Islet precursor cell (in vitro differentiated cells): ENCODE data around the gene MTCL1.

Experiments used
- DNase-seq: peaks from one replicate; pipeline ENCODE4 v3.0.0-alpha.2; 2018

The MTCL1 gene

GRCh38 chr18:8841781-8842485 is 136.6 kb downstream of the MTCL1 start:
- no peak for DNase-seq

DNA sequence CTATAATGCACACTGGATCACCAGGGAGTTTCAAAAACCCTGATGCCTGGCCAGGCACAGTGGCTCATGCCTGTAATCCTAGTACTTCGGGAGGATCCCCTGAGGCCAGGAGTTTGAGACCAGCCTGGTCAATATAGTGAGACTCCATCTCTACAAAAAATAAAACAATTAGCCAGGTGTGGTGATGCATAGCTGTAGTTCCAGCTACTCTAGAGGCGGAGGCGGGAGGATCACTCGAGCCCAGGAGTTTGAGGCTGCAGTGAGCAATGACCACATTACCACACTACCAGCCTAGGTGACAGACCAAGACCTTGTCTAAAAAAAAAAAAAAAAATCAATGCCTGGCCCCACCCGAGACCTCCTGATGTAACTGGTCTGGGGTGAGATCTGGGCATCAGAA is 137.2 kb downstream of the MTCL1 start:
- DNase-seq: no peak

- no peak for DNase-seq
These were observed 137.6 kb downstream of the MTCL1 start for GRCh38 chr18:8843005-8843404.

GRCh38 chr18:8844721-8845148 is 139.4 kb downstream of the MTCL1 start:
- DNase-seq: no peak

DNA sequence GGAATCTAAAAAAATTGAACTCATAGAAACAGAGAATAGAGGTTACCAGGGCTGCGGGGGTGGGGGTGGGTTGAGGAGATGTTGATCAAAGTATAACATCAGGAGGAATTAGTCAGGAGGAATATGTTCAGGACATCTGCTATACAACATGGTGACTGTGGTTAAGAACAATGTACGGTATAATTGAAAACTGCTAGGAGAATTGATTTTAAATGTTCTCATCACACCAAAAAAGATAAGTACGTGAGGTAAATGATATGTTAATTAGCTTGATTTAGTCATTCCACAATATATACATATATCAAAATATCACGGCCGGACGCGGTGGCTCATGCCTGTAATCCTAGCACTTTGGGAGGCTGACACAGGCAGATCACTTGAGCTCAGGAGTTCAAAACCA is 140.2 kb downstream of the MTCL1 start:
- no peak for DNase-seq

- DNase-seq: peak; percentile 25
These were observed 141.9 kb downstream of the MTCL1 start for GRCh38 chr18:8847066-8847755.

- peak; percentile 42 for DNase-seq
These were observed 142.5 kb downstream of the MTCL1 start for GRCh38 chr18:8847900-8848299.

DNA sequence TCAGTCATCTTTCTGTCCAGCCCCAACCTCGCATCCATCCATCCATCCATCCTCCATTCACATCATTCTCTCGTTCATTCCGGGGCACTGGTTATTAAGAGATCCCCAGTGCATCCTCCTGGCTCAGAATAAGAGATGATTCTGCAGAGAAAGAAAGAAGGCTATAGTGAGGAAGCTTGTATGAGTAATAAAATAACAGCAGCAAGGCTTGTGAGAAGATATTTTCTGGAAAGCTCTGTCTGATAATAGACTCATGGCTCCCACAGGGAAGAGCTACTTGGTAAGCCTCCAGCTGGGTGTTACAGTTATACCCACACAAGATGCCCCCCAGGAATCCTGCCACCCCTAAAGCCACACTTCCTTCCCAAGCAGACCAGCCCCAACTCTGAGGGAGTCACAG is 143.2 kb downstream of the MTCL1 start:
- peak; percentile 32 for DNase-seq

GRCh38 chr18:8849696-8850095 is 144.3 kb downstream of the MTCL1 start:
- DNase-seq: no peak

DNA sequence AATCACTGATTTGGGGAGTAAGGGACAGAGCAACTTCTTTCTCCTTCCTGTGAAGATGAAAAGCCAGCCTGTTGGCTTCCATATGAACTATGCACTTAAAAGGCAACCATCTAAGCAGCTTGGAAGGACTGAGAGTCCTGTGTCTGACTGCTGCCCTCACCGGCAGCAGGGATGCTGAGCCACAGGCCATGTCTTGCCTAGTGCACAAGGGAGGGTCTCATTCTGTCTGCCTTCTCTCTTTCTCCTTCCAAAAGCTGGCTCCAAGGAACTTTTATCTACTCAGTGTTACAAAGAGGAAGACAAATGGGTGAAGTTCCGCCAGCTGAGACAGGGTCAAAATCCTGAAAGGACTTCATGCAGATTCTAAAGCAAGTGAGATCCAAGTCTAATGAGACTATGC is 146.3 kb downstream of the MTCL1 start:
- DNase-seq: no peak

- no peak for DNase-seq
These were observed 149.2 kb downstream of the MTCL1 start for GRCh38 chr18:8854550-8854949.

DNA sequence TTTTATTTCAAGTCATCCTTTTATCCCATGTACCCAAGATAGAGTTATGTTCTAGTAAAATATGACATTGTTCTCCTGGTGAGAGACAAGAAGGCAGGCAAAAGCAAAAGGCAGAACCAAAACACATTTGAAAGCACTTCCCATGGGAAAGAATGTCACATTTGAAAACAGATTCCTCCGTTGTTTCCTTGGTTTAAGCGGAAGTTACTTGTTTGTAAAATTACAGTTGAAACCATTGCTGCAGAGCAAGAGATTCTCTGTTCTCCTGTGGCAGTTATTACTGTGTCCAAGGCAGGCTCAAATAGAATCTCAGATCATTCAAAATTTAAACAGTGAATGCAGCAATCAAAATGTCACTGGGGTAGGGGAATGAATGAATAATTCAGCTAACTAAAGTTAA is 149.6 kb downstream of the MTCL1 start:
- DNase-seq: no peak

- no peak for DNase-seq
These were observed 150.9 kb downstream of the MTCL1 start for GRCh38 chr18:8856212-8856611.

GRCh38 chr18:8856769-8857393 is 151.5 kb downstream of the MTCL1 start:
- no peak for DNase-seq

DNA sequence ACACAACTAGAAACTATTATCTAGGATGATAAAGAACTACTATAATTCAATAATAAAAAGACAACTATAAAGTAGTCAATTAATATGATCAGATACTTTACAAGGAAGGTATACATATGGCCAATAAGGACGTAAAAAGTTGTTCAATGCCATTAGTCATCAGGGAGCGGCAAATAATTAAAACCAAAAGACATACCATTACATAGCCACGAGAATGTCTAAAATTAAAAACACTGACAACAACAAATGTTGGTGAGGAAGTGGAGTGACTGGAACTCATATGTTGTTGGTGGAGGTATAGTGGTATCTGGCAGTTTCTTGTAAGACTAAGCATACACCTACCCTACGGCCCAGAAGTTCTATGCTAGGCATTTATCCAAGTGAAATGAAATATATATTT is 152.4 kb downstream of the MTCL1 start:
- DNase-seq: no peak

GRCh38 chr18:8858888-8859511 is 153.6 kb downstream of the MTCL1 start:
- no peak for DNase-seq

DNA sequence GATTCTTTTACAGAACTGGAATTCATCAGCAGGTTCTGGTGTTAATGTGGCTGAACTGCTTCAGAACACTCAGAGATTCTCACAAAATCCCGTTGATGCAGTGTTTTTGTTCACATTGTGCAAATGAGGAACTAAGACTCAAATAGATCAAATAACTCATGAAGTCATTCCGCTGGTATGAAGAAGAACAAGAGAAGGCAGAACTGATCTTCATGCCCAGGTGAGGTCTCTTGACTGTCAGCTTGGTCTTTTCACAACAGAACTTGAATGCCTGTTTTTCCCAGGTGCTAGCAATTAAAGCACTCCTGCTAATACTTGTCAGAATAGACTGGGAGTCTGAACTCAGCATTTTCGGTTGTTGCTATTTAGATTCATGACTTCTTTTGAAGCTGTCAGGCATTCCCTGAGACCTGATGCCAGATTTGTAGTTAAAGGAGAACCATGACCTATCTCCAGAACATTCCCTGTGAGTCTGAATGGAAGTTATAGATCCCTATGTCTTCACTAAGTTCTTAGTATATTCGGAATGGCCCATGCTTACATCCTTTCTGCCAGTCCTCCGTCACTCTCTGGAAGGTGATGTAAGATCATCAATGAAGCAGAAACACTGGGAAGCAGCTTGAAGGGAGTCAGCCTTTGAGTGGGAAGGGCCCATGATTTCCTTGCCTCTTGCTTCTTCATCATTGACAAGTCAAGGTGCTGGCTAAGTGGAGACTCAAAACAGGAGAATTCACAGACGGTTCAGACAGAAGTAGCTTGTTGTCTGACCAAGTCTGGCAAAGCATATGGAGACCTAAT is 155.7 kb downstream of the MTCL1 start:
- DNase-seq: no peak

DNA sequence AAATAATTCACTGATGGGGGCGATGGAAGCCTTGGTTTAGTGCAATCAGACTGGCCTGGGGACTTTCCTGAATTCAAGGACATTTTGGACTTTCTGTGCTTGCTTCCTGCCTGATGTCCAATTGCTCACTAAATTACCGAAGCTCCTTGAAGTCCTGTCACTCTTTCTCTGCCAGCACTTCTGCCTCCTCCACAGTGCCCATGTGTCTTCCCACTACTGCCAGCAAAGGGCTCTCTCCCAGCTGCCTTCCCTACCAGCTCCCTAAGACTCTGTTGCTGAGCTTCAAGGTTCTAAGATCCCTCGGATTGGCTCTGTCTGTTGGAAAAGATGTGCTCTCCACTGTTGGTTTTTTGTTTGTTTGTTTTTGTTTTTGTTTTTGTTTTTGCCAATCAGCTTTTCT is 158.1 kb downstream of the MTCL1 start:
- DNase-seq: no peak

GRCh38 chr18:8865934-8866333 is 160.6 kb downstream of the MTCL1 start:
- DNase-seq: no peak

GRCh38 chr18:8866679-8867078 is 161.3 kb downstream of the MTCL1 start:
- DNase-seq: no peak

- DNase-seq: no peak
These were observed 162.9 kb downstream of the MTCL1 start for GRCh38 chr18:8868276-8868675.

DNA sequence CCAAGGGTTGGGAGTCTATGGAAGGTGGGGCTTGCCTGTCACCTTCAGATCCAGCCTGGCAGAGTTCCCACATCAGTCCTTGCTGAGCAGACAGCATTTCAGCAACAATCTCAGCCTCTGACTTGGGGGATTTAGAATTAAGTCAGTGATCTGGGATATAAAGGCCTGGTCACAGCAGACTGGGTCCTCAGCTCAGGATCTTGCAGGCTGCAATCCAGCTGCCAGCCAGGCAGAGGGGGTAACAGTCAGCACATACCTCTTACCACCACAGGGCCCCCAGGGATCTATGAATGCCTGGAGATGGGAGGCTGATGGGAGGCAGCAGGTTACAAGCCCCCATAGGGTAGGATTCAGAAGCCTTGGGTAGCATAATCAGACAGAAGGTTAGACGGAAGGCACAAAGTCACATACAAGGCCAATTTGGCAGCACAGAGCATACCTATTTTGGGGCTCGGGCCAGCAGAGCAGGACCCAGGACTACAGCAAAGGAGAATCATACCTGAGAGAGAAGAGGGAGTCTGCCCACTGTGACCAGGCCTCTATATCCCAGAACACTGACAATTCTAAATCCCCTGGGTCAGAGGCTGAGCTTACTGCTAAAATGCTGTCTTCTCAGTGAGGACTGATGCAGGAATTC is 163.5 kb downstream of the MTCL1 start:
- no peak for DNase-seq
